Caki2 (cell line): ENCODE data around the gene EFR3B. TPM values are rescaled to one million over a fixed set of nuclear protein-coding genes. Genes with fewer than 3 reads are reported as not detected.
A peak's percentile ranks its signal among the peaks of the same experiment; 100 is the strongest.
"Not testable (repeated sequence)": the region's sequence is repeated elsewhere in the genome, so short reads cannot be mapped to it uniquely, and the experiment has no call there.

Experiments
- DNase-seq: peaks from one replicate; pipeline ENCODE4 v3.0.0-alpha.2; 2015; ENCODE audit warnings: low read depth
- in situ Hi-C: cut with HindIII; loops from 2 replicates; pipeline ENCODE4 v1.10.0; 2016; ENCODE audit warnings: low sequenced_read_pairs, low pct_unique_long_range_greater_than_20kb, mixed read lengths
- total RNA-seq: library from RNA; depleted of rRNA; stranded (reverse); fragments of >200 nt; shearing (Covaris generic); gene quantifications from 2 replicates; pipeline ENCODE4 v1.2.3, GENCODE V29; 2014; ENCODE audit warnings: low replicate concordance; rRNA removed

The EFR3B gene, protein sequence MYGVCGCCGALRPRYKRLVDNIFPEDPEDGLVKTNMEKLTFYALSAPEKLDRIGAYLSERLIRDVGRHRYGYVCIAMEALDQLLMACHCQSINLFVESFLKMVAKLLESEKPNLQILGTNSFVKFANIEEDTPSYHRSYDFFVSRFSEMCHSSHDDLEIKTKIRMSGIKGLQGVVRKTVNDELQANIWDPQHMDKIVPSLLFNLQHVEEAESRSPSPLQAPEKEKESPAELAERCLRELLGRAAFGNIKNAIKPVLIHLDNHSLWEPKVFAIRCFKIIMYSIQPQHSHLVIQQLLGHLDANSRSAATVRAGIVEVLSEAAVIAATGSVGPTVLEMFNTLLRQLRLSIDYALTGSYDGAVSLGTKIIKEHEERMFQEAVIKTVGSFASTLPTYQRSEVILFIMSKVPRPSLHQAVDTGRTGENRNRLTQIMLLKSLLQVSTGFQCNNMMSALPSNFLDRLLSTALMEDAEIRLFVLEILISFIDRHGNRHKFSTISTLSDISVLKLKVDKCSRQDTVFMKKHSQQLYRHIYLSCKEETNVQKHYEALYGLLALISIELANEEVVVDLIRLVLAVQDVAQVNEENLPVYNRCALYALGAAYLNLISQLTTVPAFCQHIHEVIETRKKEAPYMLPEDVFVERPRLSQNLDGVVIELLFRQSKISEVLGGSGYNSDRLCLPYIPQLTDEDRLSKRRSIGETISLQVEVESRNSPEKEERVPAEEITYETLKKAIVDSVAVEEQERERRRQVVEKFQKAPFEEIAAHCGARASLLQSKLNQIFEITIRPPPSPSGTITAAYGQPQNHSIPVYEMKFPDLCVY
- total RNA-seq = 0.71 and 6.7 TPM in 2 replicates

DNA sequence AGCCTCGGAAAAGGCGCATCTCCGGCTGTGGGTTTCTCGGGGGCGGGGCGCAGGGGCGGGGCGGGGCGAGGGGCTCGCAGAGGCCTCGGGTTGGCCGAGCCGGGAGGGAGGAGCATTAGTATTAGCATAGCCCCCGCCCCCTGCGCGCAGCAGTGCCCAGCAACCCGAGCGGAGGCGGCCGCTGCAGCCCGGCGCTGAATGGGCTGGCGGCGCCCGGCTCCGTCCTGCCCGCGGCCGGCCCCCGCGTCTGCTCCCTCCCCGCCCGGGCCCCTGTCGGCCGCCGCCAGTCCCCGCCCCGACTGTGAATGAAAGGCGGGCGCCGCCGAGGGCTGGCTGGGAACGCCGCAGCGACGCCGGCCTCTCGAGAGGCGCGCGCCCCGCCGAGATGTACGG, at the start of gene EFR3B:
Gene EFR3B, plus strand, starts transcription at position 149 of the 393 bp plus-strand sequence. Its CDS starts 237 bp downstream, at position 386.
- DNase-seq = peak; percentile 89

DNA sequence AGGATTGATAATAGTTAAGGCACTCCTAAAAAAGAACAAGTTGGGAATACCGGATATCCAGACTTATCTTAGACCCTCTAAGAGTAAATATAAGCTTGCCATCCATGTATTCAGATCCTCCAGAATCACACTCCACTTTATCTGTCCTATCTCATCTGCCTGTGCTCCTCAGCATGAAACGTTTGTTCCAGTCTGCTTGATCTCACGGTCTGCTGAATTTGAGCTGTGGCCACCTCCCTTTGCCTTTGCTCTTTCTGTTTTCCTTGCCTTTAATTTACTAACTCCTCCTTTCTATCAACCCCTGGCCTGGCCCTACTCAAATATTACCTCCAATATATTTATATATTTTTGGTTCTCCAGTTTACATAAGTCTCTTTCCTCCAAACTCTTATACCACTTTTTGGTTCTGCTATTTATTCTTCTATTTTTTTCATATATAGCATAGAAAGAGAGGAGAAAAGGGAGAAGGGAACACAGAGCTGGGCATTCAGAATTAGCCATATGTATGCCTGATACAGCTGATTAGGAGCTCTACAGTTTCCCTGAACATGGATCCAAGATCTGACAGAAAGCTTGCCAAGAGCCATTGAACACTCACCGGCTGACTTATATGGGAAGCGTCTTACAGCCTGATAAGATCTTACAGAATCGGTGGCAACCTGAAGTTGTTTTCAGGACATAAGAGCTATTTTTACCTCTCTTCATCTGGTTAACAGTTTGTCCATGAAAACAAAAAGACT, 48.3 kb upstream of the EFR3B start:
- in situ Hi-C loops = no loop called here

More for the DNA sequence above, at the start of gene EFR3B:
- in situ Hi-C loops = no loop called here

DNA sequence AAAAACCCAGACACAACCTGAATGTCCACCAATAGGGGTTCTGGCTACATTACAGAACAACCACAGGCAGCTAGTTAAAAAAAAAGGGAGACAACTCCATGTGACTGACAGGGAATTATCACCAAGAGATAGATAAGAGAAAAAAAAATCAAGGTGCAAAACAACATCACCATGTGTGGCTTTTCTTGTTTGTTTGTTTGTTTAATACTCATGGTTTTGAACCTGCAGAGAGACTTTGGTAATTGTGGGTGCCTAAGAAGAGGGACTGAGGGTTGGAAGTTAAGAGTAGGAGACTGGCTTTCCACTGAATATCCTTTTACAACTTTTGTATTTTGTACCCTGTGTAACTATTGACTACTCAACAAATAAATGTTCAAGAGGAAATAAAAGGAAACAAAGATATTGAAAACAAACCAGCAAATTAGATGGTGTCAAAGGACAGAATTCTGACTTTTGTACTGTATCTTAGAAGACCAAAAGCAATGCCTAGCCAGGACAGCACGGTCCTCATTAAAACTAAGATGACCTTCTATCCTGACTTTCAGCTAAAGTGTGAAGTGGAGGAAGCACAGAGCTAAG, 47.6 kb upstream of the EFR3B start:
- in situ Hi-C loops = no loop called here
- DNase-seq = no peak

More for the DNA sequence above, 48.3 kb upstream of the EFR3B start:
- peak; percentile 41 for DNase-seq

DNA sequence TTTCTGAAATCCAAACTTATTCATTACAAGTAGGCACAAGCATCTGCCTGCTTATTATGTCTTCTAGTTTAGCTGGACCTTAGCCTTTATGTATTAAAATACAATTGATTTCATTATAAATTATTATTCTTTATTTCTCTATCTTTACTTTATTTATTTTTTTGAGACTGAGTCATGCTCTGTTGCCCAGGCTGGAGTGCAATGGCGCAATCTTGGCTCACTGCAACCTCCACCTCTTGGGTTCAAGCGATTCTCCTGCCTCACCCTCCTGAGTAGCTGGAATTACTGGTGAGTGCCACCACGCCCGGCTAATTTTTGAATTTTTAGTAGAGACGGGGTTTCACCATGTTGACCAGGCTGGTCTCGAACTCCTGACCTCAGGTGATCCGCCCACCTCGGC, 42.8 kb upstream of the EFR3B start:
- DNase-seq, in situ Hi-C loops: not testable (repeated sequence)

DNA sequence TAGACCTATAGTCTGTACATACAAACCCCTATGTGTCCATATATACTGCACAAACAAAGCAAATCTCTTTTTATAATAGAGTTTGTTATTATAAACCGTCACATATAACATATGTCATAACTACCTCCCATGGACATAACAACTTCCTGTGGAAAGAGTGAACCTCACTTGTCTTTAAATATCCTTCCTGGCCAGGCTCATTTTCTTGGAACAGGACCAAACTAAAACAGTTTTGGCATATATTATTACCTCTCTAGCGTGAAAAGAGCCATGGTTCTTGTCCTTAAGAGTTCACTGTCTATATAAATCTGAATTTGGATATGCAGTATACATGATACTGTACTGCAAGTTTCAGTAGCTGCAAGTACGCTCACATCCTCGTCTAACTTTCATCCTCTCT, 41.8 kb upstream of the EFR3B start:
- no peak for DNase-seq
- in situ Hi-C loops = no loop called here

DNA sequence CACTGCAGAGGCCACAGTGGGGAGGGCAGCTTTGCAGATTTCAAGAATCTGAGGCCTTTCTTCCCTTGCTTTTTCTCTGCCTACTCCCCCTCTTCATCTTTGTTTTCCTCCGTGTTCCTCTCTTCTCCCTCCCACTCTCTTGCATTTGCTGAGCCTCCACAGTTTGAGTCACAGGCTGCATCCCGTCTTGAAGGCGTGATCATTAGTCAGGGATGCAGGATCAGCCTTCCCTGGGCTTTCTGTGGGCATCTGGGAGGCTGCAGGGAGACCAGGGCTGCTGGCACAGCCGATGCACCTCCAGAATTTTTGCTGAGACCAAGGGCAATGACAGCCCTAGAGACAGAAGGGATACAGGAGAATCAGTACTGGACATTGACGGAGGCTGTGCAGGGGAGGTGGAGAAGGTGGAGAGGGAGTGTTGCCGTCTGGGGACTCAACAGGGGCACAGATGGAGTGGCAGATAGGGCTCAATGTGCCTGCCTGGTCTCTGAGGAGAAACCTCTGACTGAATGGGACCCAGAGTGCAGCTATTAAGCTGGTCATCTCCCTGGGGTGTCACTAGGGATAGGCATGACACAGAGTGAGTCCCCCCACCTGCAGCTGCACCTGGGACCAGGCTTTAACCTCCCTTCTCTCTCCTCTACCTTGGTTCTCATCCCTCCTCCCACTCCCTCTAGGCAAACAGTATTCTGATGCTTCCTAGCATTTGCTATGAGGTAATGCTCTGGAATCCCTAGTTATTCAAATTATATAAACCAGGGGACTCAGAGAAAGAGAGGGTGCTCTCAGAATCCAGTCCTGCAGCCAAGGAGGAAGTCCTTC, 41.2 kb upstream of the EFR3B start:
- in situ Hi-C loops = no loop called here
- DNase-seq = no peak

DNA sequence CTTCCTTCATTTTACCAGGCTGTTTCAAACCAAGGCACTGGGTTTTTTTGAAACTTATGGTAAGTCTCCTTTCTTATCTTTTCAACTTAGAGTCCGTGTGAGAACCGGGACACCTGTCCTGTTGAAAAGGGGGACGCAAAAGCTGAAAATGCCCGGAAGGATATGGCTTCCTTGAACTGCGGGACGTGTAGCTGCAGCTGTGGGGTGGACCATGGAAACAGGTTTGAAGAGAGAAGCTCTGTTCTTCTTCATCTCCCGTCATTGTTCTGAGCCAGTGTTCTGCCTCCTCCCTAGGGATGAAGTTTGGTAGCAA, 40.6 kb upstream of the EFR3B start:
- DNase-seq = no peak
- in situ Hi-C loops = no loop called here

DNA sequence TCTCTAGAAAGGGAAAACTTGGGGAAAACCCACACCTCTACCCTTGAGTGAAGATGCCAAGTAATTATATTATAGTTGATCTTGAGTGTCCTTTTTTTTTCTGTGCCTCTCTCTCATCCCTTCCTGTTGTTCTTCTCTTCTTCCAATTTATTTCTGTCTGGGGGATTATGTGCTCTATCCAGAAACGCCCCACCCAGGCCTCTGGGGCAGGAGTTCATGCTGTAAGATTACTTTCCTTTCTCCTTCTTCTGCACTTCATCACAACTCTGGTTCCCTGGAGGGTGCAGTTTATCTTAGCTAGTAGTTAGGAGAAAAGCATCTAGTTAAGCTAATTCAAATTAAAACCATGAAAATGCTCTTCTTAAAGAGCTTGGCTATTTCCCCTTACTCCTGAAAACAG, 39.8 kb upstream of the EFR3B start:
- no peak for DNase-seq
- in situ Hi-C loops = no loop called here

DNA sequence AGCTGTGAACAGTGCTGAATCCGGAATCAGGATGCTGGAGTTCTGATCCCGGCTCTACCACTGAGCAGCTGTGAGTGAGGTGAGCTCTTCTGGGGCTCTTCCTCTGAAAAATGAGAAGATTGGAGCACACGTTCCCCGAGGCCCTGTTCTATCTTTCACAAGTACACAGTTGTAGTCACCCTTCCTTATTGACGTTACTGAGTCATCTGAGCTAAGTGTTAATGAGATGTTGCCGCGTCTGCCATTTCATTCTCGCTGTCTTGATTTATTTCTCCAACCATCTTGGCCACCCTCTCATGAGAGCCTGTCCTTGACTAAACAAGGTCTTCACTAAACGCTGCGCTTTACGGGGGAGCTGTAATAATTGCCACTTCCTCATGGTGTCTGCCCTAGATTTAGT, 31.9 kb upstream of the EFR3B start:
- DNase-seq = peak; percentile 26
- in situ Hi-C loops = no loop called here

DNA sequence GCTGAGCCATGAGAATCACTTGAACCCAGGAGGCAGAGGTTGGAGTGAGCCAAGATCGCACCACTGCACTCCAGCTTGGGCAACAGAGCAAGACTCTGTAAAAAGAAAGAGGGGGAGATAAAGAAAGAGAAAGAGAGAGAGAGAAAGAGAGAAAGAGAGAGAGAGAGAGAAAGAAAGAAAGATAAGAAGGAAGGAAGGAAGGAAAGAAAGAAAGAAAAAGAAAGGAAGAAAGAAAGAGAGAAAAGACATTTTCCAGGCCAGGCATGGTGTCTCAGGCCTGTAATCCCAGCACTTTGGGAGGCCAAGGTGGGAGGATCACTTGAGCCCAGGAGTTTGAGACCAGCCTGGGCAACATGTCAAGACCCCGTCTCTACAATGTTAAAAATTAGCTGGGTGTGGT, 30.5 kb upstream of the EFR3B start:
- DNase-seq, in situ Hi-C loops: not testable (repeated sequence)

DNA sequence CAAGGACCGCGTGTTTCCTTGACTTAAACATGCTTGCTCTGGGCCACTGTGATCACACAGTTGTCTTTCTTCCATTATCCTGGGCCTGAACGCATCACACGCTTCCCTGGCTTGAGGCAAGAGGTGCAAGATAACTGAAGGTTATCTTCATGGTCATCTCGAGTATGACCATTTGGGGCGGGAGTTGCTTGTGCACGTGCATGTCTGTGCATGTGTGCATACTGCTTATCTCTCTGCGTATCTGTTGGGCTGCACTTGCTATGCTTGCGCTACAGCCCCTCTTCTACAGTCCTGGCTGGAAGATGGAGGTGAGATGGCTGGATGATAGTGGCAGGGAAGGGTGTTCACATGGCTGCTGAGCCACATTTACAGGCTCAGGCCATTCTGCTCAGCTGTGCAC, 27.2 kb upstream of the EFR3B start:
- in situ Hi-C loops = no loop called here
- no peak for DNase-seq

DNA sequence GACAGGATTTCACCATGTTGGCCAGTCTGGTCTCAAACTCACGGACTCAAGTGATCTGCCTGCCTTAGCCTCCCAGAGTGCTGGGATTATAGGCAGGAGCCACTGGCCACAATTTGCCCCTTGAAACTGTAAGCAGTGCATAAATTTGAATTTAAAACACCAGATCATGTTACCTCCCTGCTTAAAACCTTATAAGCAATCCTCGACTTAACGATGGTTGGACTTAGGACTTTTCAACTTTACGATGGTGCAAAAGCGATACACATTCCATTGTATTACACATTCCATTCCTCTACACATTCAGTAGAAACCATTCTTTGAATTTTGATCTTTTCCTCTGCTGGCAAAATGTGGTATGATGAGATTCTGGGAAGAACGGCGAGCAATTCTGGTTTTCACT, 23.2 kb upstream of the EFR3B start:
- no peak for DNase-seq
- in situ Hi-C loops = no loop called here

DNA sequence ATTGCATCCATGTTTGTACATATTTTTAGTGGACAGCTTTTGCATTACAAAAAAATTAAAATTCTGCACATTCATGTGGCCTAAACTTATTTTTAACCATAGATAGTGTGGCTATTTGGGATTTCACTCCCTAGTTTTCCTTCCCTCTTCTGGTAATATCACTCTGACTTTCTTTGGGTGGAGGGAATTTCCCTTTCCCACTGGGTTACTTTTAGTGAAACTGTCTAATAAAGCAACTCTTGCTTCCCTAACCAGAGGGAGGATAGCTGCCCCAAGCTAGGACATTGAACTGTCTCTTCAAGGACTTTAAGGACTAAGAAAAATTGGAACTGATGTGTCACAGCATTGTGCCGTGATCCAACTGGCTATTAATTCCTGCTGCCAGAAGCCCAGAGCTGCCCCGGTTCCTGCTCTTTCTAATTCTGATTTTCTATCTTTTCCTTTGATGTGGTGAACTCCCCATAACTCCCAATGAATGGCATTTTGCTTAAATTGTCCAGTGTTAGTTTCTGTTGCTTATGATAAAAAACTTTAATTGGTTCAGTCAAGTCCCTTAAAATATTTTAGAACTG, 20.0 kb upstream of the EFR3B start:
- DNase-seq = no peak

DNA sequence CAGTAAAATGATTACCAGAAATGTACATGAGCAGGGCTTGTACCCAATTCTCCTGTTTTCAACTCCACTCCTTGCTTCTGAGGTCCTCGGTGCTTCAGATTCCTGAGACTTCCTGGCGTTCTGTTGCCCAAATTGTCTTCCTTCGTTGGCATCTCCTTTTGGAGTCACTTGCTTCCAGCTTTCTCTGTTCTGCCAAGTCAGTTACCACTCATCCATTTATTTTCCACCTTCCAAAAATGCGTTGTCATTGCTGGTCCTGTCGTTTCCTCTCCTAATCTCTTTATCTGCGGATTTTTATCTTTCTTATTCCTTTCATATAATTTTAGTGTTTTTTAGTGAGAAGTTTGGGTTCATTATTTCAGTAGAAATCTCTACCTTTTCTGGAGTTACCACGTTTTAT, 18.5 kb upstream of the EFR3B start:
- DNase-seq = no peak
- in situ Hi-C loops = no loop called here

More for the DNA sequence above, 20.0 kb upstream of the EFR3B start:
- in situ Hi-C loops = no loop called here

DNA sequence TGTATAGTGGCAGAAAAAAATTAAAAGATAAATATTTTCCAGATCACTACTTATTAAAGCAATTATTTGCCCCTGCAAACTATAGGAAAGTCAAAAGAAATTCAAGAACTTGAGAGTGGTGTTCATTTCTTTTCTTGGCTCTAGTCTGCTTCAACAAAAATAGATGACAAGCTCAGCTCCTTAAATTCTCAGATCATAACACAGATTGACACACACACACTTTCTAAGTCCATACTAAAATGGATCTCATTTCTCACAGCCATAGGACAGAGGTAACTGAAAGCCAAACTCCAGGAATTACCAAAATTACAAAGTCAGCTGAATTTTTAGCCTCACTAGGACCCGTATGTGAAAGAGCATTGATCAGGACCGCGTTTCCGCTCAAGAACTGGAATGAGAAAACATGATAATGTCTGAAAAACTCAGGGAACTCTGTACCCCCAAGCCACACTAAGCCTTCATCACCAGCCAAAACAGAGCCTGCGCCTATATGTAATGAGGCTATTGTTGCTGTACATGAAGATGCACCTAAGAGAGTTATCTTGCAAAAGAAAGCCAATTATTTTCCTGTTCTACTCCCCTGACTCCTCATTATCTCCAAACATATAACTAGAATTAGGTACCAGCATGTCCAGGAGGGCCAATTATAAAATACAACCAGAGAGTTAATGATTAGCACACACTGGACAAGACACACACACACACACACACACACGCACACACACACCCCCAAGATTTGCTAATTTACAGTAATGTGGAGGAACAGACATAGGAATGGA, 16.5 kb upstream of the EFR3B start:
- no peak for DNase-seq
- in situ Hi-C loops = no loop called here

DNA sequence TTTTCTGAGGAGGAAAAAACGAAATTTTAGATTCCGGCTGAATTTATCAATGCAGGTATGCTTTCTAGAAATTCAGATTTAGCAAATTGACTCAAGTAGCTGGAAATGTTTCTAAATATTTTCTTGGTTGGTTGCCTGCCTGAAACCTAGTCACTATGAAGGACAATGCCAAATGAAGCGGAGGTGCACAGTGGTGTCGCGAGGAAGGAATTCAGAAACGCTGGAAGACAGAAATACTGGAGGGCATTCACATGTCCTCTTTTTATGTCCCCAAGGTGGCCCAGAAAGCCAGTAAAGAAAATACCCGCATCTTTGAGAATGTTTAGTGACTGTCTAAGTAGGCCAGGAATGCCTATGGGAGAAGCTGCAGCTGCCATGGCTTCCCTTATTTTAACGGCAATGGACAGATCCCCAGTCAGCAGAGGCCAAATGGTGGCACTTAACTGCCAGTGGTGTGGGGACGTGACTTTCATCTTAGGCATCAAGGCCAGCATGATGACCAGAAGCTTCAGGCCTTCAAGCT, 15.8 kb upstream of the EFR3B start:
- in situ Hi-C loops = no loop called here

DNA sequence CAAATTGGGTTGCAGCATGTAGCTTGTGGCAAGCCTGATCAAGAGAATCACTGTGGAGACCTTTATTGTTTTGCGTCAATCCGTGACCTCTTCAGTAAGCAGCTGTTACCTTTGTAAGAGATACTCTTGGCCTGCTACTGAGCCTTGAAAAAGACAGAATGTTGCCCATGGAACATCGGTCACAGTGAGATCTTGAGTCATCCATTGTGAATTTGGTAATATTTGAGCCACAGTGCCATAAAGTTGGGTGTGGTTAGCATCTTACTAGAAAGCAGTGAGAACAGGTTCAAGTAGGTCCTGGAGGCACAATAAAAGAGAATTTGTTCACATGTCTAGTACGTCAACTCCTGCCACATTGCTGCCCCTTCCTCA, 12.7 kb upstream of the EFR3B start:
- in situ Hi-C loops = no loop called here
- DNase-seq = no peak

More for the DNA sequence above, 15.8 kb upstream of the EFR3B start:
- no peak for DNase-seq
